K562 (cell line): ENCODE measurements around the gene NRTN.

ENCODE experiments used
- NBN ChIP-seq: fragments of 450-650 bp; IDR thresholded peaks from 2 replicates; pipeline ENCODE4 v1.6.1; 2016; ENCODE audit warnings: low read depth, mild to moderate bottlenecking
- POLR2A ChIP-seq: fragments of 450-650 bp; conservative IDR thresholded peaks from 2 replicates; pipeline ENCODE4 v1.6.1; 2016
- RFX5 ChIP-seq: IDR thresholded peaks from 2 replicates; pipeline ENCODE4 v1.6.1; 2011; ENCODE audit warnings: low read depth, mild to moderate bottlenecking, improper control_type of control experiment, low read length
- RNF2 ChIP-seq: sonication (generic); IDR thresholded peaks from 2 replicates; pipeline ENCODE4 v1.6.1; 2016
- SMC3 ChIP-seq: conservative IDR thresholded peaks from 2 replicates; pipeline ENCODE4 v1.6.1; 2011; ENCODE audit warnings: low read depth, low read length, improper control_type of control experiment; ENCODE audit not compliant: insufficient read depth
- ZNF324 ChIP-seq: fragments of 250-450 bp; sonication (Bioruptor Pico); IDR thresholded peaks from 2 replicates; pipeline ENCODE4 v1.4.0; 2020; ENCODE audit warnings: mild to moderate bottlenecking
- TF ChIP-seq, protein P1 (sequence below), 2 experiments: fragments of 450-650 bp in 1 of 2; sonication (generic) in 1 of 2; formaldehyde crosslinking in 1 of 2; IDR thresholded peaks in 1 of 2; conservative IDR thresholded peaks in 1 of 2; 2 replicates each; pipeline versions ENCODE4 v1.6.1 to v1.8.1; 2016 to 2023; ENCODE audit warnings: mild to moderate bottlenecking in 2 of 2, moderate library complexity in 2 of 2, inconsistent platforms in 1 of 2, missing genetic modification reagents in 1 of 2
- TF ChIP-seq, protein P2 (sequence below), 3 experiments: IDR thresholded peaks in 2 of 3; conservative IDR thresholded peaks in 1 of 3; 2 replicates each; pipeline ENCODE4 v1.5.1; 2011 to 2012; ENCODE audit warnings: low read length in 3 of 3, mild to moderate bottlenecking in 3 of 3, control low read depth in 2 of 3, improper control_type of control experiment in 1 of 3, inconsistent platforms in 1 of 3, low read depth in 1 of 3, mixed read lengths in 1 of 3, moderate library complexity in 1 of 3; ENCODE audit not compliant: insufficient read depth in 2 of 3
- TF ChIP-seq, protein P3 (sequence below), 2 experiments: fragments of 450-650 bp; IDR thresholded peaks; 2 replicates each; pipeline ENCODE4 v1.6.1; 2018; ENCODE audit warnings: mild to moderate bottlenecking in 2 of 2, low read depth in 1 of 2; ENCODE audit not compliant: partially characterized antibody in 2 of 2

DNA sequence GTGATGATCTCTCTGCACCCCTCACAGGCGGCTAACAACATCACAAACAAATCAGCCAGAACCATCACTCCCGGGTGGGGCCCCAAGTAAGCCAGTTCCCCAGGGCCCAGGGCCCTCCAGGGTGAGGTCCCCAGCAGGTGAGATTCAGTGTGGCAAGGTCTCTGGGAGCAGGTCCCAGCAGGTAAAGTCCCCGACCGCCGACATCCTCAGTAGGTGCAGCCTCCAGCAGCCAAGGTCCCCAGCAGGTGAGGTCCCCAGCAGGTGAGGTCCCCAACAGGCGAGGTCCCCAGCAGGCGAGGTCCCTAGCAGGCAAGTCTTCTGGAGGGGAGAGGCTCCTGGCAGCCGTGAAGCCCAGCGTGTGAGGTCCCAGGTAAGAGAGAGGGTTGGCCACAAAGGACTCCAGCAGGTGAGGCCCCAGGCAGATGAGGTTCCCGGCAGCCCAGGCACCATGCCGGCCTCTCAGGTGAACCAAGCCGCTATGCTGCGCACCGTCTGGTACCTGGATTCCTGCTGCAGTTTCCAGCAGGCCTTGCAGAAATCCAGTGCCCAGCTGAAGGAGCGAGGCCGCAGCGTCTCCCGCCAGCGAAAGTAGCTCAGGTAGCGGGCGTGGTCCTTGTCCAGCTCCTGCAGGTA is 38.5 kb downstream of the NRTN start:
- TF ChIP-seq, protein P1, sequence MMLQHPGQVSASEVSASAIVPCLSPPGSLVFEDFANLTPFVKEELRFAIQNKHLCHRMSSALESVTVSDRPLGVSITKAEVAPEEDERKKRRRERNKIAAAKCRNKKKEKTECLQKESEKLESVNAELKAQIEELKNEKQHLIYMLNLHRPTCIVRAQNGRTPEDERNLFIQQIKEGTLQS (IDR thresholded peaks at IDR 0.05), result no peak
- TF ChIP-seq, protein P1 (CRISPR knock-in tag; conservative IDR thresholded peaks at IDR 0.05), result no peak
- TF ChIP-seq ZNF324 (CRISPR knock-in tag) (no peak), SMC3 (no peak), RFX5 (no peak), RNF2 (no peak), NBN (no peak), POLR2A (no peak)
- TF ChIP-seq, protein P2, sequence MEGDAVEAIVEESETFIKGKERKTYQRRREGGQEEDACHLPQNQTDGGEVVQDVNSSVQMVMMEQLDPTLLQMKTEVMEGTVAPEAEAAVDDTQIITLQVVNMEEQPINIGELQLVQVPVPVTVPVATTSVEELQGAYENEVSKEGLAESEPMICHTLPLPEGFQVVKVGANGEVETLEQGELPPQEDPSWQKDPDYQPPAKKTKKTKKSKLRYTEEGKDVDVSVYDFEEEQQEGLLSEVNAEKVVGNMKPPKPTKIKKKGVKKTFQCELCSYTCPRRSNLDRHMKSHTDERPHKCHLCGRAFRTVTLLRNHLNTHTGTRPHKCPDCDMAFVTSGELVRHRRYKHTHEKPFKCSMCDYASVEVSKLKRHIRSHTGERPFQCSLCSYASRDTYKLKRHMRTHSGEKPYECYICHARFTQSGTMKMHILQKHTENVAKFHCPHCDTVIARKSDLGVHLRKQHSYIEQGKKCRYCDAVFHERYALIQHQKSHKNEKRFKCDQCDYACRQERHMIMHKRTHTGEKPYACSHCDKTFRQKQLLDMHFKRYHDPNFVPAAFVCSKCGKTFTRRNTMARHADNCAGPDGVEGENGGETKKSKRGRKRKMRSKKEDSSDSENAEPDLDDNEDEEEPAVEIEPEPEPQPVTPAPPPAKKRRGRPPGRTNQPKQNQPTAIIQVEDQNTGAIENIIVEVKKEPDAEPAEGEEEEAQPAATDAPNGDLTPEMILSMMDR (IDR thresholded peaks at IDR 0.05 in 2 of 3, conservative IDR thresholded peaks at IDR 0.05 in 1 of 3; ENCODE audit: insufficient read depth in 2 of 3, low read depth in 1 of 3, low read length in 3 of 3), result no peak
- TF ChIP-seq, protein P3, sequence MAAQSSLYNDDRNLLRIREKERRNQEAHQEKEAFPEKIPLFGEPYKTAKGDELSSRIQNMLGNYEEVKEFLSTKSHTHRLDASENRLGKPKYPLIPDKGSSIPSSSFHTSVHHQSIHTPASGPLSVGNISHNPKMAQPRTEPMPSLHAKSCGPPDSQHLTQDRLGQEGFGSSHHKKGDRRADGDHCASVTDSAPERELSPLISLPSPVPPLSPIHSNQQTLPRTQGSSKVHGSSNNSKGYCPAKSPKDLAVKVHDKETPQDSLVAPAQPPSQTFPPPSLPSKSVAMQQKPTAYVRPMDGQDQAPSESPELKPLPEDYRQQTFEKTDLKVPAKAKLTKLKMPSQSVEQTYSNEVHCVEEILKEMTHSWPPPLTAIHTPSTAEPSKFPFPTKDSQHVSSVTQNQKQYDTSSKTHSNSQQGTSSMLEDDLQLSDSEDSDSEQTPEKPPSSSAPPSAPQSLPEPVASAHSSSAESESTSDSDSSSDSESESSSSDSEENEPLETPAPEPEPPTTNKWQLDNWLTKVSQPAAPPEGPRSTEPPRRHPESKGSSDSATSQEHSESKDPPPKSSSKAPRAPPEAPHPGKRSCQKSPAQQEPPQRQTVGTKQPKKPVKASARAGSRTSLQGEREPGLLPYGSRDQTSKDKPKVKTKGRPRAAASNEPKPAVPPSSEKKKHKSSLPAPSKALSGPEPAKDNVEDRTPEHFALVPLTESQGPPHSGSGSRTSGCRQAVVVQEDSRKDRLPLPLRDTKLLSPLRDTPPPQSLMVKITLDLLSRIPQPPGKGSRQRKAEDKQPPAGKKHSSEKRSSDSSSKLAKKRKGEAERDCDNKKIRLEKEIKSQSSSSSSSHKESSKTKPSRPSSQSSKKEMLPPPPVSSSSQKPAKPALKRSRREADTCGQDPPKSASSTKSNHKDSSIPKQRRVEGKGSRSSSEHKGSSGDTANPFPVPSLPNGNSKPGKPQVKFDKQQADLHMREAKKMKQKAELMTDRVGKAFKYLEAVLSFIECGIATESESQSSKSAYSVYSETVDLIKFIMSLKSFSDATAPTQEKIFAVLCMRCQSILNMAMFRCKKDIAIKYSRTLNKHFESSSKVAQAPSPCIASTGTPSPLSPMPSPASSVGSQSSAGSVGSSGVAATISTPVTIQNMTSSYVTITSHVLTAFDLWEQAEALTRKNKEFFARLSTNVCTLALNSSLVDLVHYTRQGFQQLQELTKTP (IDR thresholded peaks at IDR 0.05; ENCODE audit: low read depth in 1 of 2, partially characterized antibody in 2 of 2), result no peak
